22Rv1 (cell line): ENCODE data around the gene ARID1B.

Experiments used
- CTCF ChIP-seq: fragments of 450-650 bp; IDR thresholded peaks from 2 replicates; pipeline ENCODE4 v1.5.1; 2017; ENCODE audit warnings: mild to moderate bottlenecking
- ZFX ChIP-seq: fragments of 450-650 bp; IDR thresholded peaks from 2 replicates; pipeline ENCODE4 v1.6.1; 2017; ENCODE audit warnings: antibody characterized with exemption, borderline replicate concordance

- TF ChIP-seq CTCF, result no peak
- no peak for TF ChIP-seq ZFX
Measured at GRCh38 chr6:156775717-156776116, 1.5 kb upstream of the ARID1B start.
